ENCODE measurements around the gene MAP3K15. TPM values are rescaled to one million over a fixed set of nuclear protein-coding genes. Genes with fewer than 3 reads are reported as not detected.

MAP3K15 gene
- polyA plus RNA-seq, 1 donor: 0.54 TPM

GRCh38 chrX:19343085-19343534 is 172.2 kb downstream of the MAP3K15 start:
- no peak for DNase-seq

DNA sequence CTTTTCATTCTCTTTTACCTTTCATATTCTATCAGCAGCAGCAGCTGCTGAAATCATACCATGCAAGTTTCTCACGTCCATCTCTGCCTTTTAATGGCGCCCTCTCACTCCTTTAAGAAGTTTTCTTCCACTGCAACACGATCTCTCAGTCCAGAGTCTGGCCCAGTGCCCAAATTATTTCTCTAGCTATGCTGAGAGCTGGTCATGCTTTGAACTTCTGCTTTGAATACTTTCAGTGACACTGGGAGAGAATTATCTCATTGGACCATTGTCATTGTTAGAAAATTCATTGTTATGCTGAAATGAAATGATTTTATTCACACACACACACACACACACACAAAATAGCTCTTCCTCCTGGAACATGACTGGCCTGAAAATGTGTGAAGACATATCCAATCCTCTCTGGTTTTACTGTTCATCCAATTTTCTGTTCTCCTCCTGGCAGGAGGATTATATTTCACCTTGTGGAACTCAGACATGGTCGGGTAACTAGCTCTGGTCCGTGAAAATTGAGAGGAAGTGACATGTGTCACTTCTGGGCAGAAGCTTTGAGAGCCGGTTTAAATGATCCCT is 172.9 kb downstream of the MAP3K15 start:
- no peak for DNase-seq

- DNase-seq: no peak
These were observed 180.2 kb downstream of the MAP3K15 start for GRCh38 chrX:19334945-19335626.

DNA sequence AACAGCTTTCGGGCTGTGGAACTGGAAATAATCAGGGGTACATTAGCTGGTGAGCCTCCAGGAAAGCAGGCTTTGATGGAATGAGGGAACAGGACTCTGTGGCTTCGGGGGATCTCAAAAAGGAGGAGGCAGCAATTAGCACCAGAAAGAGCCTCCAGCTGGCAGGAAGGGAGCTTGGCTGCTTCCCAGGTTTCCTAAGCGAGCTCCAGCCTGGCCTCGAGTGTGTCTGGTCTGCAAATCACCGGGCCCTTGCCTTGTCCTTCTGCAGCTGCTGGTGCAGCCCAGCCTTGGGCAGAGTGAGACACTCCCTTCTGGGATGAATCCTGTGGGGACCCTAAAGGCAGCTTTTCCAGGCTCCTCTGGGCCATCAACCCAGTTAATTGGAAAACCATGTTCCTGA is 182.3 kb downstream of the MAP3K15 start:
- DNase-seq: peak; percentile 70

DNA sequence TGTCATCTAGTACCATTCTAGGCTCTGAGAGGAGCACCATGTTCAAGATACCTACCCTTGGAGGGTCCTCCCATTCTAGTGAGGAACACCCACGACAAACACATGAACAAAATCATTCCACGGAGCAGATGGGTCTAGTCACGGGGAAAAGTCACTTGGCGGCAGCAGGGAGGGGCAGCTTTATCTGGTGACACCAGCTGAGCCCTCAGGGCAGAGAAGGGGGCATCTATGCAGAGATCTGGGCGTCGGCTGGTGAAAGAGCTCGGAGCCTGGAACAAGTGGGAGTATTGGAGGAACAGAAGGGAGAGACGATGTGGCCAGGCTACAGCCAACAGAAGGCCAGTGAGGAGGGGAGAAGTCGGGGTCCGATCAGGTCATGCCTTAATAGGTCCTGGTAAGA is 183.5 kb downstream of the MAP3K15 start:
- DNase-seq: no peak

- no peak for DNase-seq
These were observed 188.7 kb downstream of the MAP3K15 start for GRCh38 chrX:19326567-19326966.

Other genes starting within 250 kb of the MAP3K15 start
- gene PDHA1, start 171.6 kb downstream of the MAP3K15 start, polyA plus RNA-seq (ENCODE audit: insufficient read length): 175 TPM

All from hindlimb muscle (tissue), 1 donor.